Kidney (tissue), 14 donors: ENCODE results near the gene MPP7. TPM values are rescaled to one million over a fixed set of nuclear protein-coding genes. Genes with fewer than 3 reads are reported as not detected.
"Not testable (repeated sequence)": the region's sequence is repeated elsewhere in the genome, so short reads cannot be mapped to it uniquely, and the experiment has no call there.

Experiments used
- DNase-seq, 5 donors: peaks; one replicate each; pipeline ENCODE4 v3.0.0-alpha.2; 2013 to 2020
- FAIRE-seq: peaks from 2 replicates; lab custom pipeline; 2012; peaks lifted over from hg19 to GRCh38; lab: Jason Lieb, UNC
- H3K27ac ChIP-seq, 2 donors: one replicate each; pipeline ENCODE4 v1.7.0; 2013; ENCODE audit warnings: low read depth in 2 of 2, low read length in 2 of 2, inconsistent platforms in 1 of 2
- H3K27me3 ChIP-seq: one replicate; pipeline ENCODE4 v1.7.1; 2013; ENCODE audit warnings: low read length, inconsistent platforms; ENCODE audit not compliant: control insufficient read depth, insufficient read depth
- H3K36me3 ChIP-seq, 3 donors: one replicate each; pipeline versions ENCODE4 v1.7.0 to v1.7.1; 2013; ENCODE audit warnings: low read length in 3 of 3, control low read depth in 1 of 3, inconsistent platforms in 1 of 3; ENCODE audit not compliant: insufficient read depth in 3 of 3, control insufficient read depth in 2 of 3
- H3K4me1 ChIP-seq, 3 donors: one replicate each; pipeline versions ENCODE4 v1.7.0 to v1.7.1; 2013; ENCODE audit warnings: low read length in 3 of 3, inconsistent platforms in 1 of 3, low read depth in 1 of 3; ENCODE audit not compliant: control insufficient read depth in 2 of 3, insufficient read depth in 2 of 3
- H3K4me3 ChIP-seq, 3 donors: one replicate each; pipeline versions ENCODE4 v1.7.0 to v1.8.1; 2013; ENCODE audit warnings: low read length in 3 of 3, control low read depth in 1 of 3, inconsistent platforms in 1 of 3
- H3K9ac ChIP-seq, 3 donors: one replicate each; pipeline versions ENCODE4 v1.7.0 to v1.7.1; 2013; ENCODE audit warnings: low read length in 3 of 3, control low read depth in 1 of 3, inconsistent platforms in 1 of 3
- H3K9me3 ChIP-seq, 3 donors: one replicate each; pipeline versions ENCODE4 v1.7.0 to v1.7.1; 2013; ENCODE audit warnings: low read length in 3 of 3, control low read depth in 1 of 3, inconsistent platforms in 1 of 3; ENCODE audit not compliant: control insufficient read depth in 2 of 3, insufficient read depth in 1 of 3
- intact Hi-C: fragments of 100-400 bp; cut with DNase I; formaldehyde crosslinking; loops from one replicate; pipeline ENCODE4 v1.11.1; 2022
- polyA plus RNA-seq: library from polyadenylated mRNA; stranded (reverse); fragments of 350-450 nt; fragmentation: Illumina TruSeq; extraction: RNeasy Lipid Tissue Mini Kit (QIAGEN cat#74804); gene quantifications from one replicate; pipeline ENCODE4 v1.2.3, GENCODE V29; 2014; ENCODE audit warnings: low read depth, low replicate concordance; ENCODE audit not compliant: insufficient read depth
- total RNA-seq: library from RNA; stranded (reverse); fragmentation: NEBNext Ultra II Directional; extraction: Animal tissue kit (Norgen Biotek cat#: 25700); gene quantifications from one replicate; pipeline ENCODE4 v1.2.1, GENCODE V29; 2021
- TF ChIP-seq, protein P1 (sequence below): IDR thresholded peaks from 3 replicates; pipeline ENCODE4 v1.5.1; 2012; ENCODE audit warnings: mild to moderate bottlenecking, moderate library complexity, borderline replicate concordance; ENCODE audit not compliant: insufficient read depth; ENCODE audit errors: extremely low read depth
- donor health status: control.
- donor health status: control.
- donor health status: control.
- donor health status: control.
- donor health status: control.
- donor health status: DM: yes; HTN: yes; CAD: no.
- donor health status: Normal renal cell carcinoma (clear cell type).

Gene MPP7
- total and polyA plus RNA-seq, 2 donors from 2014 or later: 6.8 to 11.6 TPM

DNA sequence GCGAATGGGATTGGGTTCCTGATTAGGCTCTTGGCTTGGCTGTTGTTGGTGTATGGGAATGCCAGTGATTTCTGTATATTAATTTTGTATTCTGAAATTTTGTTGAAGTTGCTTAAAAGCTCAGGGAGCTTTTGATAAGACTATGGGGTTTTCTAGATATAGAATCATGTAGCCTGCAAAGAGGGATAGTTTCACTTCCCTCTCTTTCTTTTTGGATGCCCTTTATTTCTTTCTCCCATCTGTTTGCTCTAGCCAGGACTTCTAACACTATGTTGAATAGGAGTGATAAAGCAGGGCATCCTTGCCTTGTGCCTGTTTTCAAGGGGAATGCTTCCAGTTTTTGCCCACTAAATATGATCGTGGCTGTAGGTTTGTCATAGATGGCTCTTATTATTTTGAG, 40.4 kb upstream of the MPP7 start:
- intact Hi-C loops: no loop called here
- no peaks in the 10 kb centered on the region for H3K27me3 ChIP-seq
- peaks cover 0 to 5% (median 4%) of the 10 kb centered on the region in 3 donors for H3K9me3 ChIP-seq
- DNase-seq (no peak), FAIRE-seq (no peak)
- TF ChIP-seq, protein P1, sequence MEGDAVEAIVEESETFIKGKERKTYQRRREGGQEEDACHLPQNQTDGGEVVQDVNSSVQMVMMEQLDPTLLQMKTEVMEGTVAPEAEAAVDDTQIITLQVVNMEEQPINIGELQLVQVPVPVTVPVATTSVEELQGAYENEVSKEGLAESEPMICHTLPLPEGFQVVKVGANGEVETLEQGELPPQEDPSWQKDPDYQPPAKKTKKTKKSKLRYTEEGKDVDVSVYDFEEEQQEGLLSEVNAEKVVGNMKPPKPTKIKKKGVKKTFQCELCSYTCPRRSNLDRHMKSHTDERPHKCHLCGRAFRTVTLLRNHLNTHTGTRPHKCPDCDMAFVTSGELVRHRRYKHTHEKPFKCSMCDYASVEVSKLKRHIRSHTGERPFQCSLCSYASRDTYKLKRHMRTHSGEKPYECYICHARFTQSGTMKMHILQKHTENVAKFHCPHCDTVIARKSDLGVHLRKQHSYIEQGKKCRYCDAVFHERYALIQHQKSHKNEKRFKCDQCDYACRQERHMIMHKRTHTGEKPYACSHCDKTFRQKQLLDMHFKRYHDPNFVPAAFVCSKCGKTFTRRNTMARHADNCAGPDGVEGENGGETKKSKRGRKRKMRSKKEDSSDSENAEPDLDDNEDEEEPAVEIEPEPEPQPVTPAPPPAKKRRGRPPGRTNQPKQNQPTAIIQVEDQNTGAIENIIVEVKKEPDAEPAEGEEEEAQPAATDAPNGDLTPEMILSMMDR: no peak
- no peak overlapping the region for H3K27ac ChIP-seq
- H3K36me3 ChIP-seq: no peaks in the 10 kb centered on the region
- H3K9ac ChIP-seq: no peak overlapping the region
- no peaks in the 10 kb centered on the region for H3K4me1 ChIP-seq
- no peak overlapping the region for H3K4me3 ChIP-seq

DNA sequence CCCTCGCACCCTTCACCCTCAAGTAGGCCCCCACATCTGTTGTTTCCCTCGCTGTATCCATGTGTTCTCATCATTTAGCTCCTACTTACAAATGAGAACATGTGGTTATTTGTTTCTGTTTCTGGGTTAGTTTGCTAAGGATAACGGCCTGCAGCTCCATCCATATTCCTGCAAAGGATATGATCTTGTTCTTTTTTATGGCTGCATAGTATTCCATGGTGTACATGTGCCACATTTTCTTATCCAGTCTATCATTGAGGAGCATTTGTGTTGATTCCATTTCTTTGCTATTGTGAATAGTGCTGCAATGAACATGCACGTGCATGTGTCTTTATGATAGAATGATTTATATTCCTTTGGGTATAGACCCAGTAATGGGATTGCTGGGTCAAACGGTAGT, 38.8 kb upstream of the MPP7 start:
- H3K9ac ChIP-seq, FAIRE-seq, H3K4me1 ChIP-seq, DNase-seq, H3K27ac ChIP-seq, H3K27me3 ChIP-seq, H3K9me3 ChIP-seq, intact Hi-C loops, H3K36me3 ChIP-seq, H3K4me3 ChIP-seq: not testable (repeated sequence)

- Histone ChIP-seq H3K9ac (no peak overlapping the region), H3K4me1 (no peaks in the 10 kb centered on the region), H3K36me3 (no peaks in the 10 kb centered on the region), H3K9me3 (no peaks in the 10 kb centered on the region), H3K27me3 (no peaks in the 10 kb centered on the region), H3K27ac (no peak overlapping the region), H3K4me3 (no peak overlapping the region)
- intact Hi-C loops: no loop called here
- DNase-seq: no peak
- FAIRE-seq: no peak
- TF ChIP-seq, protein P1: no peak
Measured at GRCh38 chr10:28332726-28333125, 29.9 kb upstream of the MPP7 start.

DNA sequence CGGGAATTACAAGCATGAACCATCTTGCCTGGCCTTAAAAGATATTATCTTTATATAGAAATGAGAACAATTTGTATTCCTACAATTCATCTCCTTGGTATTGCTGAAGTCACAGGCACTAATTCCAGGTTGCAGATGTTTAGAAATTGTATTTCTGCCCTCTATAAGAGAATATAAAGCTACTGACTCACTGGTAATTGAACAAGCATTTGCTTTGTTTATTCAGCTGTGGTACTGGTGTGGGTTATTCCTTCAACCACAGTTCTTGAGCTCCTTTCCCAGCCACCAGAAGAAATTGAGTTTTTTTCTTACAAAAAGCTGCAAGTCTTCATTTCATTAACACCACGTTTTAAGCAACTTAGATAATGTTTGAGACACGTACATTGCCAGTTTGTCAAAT, 29.0 kb upstream of the MPP7 start:
- H3K36me3 ChIP-seq: no peaks in the 10 kb centered on the region
- intact Hi-C loops: no loop called here
- TF ChIP-seq, protein P1: no peak
- DNase-seq (peak in 1 of 5 donors; percentile 7), FAIRE-seq (no peak)
- H3K9ac ChIP-seq: no peak overlapping the region
- H3K27me3 ChIP-seq: no peaks in the 10 kb centered on the region
- no peaks in the 10 kb centered on the region for H3K9me3 ChIP-seq
- H3K27ac ChIP-seq: no peak overlapping the region
- no peak overlapping the region for H3K4me3 ChIP-seq
- H3K4me1 ChIP-seq: peaks cover 0 to 1% (median 0%) of the 10 kb centered on the region in 3 donors
